Stimulated activated CD8-positive, alpha-beta memory T cell treated with anti-CD3 and anti-CD28 coated beads, Interleukin-15, amount 100 ng/mL, for 24 hours (primary cell): ENCODE results near the gene TEX261.
A peak's percentile ranks its signal among the peaks of the same experiment; 100 is the strongest.
"Not testable (repeated sequence)": the region's sequence is repeated elsewhere in the genome, so short reads cannot be mapped to it uniquely, and the experiment has no call there.

Experiments used
- DNase-seq: peaks from one replicate; pipeline ENCODE4 v3.0.0-alpha.2; 2020; ENCODE audit warnings: low read depth

The TEX261 gene

DNA sequence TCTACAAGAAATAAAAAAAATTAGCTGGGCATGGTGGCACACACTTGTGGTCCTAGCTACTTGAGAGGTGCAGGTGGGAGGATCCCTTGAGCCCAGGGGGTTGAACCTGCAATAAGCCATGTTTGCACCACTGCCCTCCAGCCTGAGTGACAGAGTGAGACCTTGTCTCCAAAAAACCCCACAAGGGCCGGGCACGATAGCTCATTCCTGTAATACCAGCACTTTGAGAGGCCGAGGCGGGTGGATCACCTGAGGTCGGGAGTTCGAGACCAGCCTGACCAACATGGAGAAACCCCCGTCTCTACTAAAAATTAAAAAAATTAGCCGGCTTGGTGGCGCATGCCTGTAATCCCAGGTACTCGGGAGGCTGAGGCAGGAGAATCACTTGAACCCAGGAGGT, 5.3 kb upstream of the TEX261 start:
- not testable (repeated sequence) for DNase-seq

DNA sequence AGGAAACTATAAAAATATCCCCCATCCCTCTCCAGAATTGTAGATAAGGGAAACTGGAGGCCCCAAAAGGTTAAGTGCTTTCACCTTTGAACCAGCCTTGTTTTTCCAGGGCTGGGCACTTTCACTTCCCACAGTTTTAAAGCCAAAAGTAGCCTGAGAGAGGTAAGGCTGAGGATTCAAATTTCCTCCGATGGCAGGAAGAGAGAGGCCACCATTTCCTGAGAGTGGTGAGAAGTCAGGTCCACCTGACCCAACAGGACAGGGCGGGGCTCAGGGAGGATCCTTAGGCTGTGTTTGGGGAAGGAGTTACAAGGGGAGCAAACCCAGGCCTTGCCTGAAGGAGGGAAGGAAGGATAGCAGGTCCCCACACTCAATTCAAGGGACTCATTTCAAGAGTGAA, 4.7 kb upstream of the TEX261 start:
- no peak for DNase-seq

DNA sequence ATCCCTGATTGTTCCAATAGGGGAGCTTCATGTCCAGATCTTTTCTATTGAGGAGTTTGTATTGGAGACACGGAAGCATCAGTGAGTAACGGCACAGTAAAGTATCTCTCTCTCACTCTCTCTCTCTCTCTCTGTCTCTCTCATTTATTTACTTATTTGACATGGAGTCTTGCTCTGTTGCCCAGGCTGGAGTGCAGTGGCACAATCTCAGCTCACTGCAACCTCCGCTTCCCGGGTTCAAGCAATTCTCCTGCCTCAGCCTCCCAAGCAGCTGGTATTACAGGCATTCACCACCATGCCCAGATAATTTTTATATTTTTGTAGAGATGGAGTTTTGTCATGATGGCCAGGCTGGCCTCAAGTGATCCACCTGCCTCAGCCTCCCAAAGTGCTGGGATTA, 4.2 kb upstream of the TEX261 start:
- not testable (repeated sequence) for DNase-seq

DNA sequence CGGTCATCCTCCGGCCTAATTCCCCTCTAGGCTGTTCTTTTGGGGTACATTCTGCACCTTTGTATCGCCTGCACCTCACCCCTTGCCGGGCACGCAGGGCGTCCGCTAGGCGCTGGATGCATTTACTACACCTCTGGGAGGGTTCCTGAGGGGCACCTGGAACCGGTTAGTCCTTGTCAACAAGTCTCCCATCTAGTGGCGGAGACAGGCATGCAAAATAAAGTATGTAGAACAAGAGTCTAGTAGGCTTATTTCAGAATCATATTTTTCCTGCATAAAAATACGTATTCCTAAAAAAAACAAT, 705 bp upstream of the TEX261 start:
- DNase-seq = no peak

DNA sequence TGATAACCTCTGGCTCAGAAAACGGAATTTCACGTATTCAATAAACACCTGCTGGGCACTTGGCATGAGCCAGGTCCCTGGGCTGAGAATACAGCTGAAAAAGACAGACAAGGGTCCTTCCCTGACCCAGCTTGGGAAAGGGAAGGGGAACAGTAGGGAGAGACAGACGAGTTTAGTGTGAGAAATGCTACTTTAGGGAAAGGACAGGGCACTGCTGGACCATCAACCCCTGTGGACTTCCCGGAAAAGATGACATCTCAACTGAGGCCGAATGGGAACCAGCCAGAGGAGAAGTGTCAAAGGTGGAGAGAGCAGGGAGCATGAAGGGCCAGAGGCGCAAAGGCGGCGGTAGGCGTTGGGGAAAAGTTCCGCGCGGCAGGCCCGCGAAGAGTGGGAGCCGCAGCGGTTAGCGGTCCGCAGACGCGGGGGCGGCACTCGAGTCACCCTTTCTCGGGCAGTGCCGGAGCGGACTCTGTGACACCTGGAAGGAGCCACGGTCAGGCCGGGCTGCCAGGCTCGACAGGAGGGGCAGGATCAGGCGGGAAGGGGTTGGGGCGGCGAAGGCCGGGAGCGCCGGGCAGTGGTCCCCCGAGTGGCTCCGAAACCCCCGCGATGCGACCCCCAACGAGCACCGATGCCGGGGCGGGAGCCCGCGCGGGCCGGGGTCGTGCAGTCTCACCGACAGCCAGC, 519 bp downstream of the TEX261 start:
- DNase-seq = no peak

DNA sequence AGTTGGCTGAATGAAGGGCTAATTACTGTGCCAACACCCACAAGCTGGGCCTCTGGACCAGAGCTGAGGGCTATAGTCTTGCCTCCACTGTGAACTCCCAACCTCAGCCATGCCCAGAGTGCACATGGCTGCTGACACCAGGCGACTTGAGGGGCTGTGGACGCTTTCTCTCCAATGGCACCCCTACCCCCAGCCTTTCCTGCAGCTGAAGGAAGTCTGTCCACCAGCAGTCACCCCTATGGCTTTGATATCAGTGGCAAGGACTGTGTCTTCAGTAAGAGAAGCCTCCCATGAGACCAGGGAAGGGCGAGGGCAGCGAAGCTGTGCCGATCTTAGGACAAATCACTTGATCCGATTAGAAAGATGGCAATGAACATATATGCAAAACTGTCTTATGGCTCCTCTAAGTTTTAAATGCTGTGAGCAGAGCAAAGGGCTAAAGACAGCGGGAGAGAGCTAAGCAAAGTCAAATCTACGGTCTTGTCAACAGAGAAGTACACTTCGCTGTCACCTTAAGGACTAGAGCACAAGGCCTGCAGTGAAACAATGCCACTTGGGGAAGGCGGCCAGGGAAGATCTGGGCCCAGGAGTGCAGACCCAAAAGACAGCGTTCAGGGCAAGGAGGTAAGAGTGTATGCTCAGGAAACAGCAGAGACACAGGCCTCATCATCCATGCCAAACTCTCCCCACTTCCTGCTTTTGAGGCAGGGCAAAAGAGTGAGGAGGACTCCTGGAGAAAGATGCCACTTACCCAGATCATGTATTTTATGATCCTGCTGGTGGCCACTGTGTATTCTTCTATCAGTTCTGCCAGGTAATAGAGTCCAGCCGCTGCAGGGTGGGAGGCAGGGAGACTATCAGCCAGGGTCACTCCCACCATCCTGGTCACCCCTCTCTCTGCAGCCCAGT, 1.5 kb downstream of the TEX261 start:
- DNase-seq = no peak

DNA sequence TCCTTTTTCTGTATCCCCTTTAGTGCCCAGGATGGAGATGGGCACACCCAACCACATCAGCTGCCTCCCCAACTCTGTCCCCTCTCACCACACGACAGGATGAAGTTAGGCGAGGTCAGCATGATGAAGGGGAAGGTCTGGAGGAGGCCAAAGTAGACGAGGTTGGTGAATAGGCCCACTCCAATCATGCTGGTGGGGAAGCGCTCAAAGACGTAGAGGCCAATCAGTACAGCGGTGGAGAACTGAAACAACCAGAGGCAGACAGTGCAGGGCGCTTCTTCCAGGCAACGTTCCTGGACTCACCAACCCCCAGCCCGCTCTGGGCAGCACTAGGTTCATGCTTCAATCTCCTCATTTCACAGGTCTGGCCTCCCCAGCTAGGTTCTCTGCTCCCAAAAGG, 2.9 kb downstream of the TEX261 start:
- DNase-seq = no peak

DNA sequence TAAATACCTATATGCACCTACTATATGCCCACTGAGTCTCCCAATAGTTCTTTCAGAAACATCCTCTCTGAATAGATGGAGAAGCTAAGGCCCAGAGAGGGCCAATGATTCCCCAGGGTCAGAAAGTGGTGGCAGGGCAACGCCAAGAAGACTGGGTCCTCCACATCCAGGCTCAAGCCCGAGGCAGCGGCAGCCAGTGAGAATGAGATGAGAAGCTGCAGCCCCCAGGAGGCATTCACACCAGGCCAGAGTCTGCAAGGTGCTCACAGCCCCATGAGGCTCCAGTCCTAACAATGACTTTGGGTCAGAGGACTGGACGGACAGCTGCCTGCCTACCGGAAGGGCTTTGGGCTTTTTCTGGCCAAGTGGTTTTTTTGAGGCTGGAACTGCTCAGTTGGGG, 3.5 kb downstream of the TEX261 start:
- DNase-seq = no peak

DNA sequence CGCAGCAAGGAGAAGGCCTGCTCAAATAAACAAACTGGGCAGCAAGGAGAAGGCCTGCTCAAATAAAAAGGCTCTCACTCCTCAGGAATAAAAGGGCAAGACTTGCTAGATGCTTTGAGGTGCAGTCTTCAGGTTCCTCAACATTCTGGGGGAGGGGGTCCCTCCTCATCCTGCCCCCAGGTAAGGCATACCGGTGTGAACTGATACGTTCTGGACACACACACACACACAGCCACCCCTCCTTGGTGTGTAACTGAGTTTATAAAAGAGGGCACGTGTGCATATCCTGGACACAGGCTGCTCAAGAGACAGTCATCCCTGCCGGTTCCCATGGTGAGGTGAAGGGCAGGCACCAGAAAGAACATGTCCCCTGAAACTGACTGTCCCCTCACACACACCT, 4.5 kb downstream of the TEX261 start:
- no peak for DNase-seq

DNA sequence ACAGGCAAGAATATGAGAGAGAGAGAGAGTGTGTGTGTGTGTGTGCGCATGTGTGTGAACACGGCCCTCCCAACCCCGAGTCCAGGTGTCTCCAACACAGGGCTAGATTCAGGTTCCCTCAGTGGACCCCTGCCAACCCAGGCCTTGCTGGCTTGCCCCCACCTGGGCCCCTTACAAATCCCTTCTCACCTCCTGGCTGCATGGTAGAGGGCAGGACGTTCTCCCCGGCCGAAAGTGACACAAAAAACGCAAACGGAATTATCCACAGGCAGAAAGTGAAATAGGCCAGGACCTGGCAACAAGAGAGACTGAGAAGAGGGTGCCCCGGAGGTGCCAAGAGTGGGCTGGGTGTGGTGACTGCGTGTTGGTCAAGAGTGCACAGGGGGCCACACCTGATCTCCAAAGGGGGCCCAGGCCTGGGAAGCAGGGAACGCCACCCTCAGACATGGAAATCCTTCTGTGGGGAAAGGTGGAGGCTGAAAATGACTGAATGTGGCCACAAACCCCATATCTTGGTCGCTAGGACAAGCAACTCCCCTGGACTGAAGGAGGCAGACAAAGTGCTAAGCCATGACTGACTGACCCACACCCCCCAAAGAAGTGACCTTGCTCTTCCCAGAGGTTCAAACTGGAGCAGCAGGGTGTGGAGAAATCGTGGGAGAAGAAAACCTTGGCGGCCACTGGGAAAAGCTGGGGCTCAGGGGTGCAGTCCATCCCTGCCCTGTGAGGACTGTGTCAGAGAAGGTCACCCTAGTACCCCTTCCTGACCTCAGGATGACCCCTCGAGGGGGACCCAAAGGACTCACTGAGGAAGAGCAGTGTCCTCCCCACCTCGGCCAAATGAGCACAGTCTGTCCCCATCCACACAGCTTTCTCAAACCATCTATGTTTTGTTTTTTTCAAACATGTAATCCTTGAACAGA, 5.7 kb downstream of the TEX261 start:
- no peak for DNase-seq

DNA sequence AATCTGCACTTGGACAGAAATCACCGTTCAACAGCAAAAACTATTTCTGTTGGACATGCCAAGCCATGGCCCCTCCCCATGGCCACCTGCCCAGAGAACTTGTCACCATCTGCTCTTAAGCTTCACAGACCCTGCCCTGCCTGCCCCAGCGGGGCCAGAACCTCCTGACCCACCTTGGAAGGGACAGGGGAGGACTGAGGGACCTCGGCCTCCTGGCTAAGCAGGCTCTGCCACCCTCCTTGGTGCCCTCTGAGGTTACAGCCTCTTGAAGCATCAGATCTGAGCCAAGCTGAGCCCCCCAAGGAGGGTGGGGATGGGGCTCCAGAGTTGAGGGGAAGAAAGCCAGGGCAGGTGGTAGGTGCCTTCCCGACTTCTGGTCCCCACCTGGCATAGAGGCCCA, 6.5 kb downstream of the TEX261 start:
- DNase-seq = no peak

DNA sequence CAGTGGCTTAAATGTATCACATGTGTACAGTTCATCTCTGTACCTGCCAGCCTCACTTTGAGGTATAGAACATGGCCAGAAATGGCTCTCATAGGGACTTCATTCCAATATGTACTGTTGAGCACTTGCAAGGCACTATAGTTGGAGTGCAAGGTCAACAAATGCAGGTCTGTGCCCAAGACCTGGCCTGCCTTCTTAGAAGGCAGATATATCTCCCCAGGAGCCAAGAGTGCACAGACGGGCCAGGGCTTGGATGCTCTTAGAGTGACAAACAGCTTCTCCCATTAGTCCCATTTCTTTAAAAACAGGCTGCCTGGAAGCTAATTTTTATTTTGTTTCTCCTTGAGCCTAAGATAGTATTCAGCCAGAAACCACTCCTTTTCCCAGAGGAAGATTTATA, 7.3 kb downstream of the TEX261 start:
- no peak for DNase-seq

DNA sequence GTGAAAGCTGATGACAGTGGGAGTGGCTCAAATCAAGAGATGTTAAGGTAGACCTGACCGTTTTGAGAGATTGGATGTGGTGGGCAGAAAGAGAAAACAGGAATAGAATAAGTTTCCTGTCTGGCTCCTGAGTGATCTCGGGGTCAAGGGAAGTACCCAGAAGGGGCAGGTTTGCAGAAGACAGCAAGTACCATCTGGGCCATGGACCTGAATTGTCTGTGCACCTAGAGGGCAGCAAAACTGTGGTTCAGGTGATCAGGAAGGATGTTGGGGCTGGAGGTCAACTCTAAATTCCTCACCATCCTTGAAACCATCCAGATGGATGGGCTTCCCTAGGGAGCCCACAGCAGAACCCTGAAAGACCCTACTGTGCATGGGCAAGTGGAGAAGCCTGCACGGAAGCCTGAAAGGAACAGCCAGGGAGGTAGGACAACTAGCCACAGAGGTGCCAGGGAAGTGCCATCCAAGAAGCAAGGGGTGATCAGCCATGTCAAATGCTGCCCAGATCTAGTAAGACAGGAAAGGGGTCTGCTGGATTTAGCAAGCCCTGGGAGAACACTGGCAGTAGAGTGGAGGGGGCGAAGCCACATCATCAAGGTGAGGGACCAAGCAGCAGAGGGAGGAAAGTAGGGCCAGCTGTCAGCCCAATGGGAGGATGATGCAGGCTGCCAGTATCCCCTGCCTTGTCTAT, 8.0 kb downstream of the TEX261 start:
- no peak for DNase-seq

DNA sequence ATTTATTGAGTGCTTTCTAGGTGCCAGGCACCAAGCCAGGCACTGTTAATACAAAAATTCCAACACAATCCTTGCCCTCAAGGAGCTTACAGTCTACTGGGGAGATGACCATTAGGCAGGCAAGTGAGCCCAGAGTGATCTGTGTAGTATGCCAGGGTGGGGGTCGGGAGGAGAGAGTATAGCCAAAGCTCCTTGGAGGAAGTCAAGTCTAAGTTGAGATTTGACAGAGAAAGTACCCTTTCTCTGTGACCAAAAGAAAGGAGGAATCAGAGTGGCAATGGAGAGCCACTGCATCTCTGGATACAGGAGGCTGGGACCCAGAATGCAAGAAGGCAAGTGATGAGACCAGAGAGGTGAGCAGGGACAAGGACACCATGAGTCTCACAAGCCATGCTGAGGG, 8.7 kb downstream of the TEX261 start:
- DNase-seq = no peak

DNA sequence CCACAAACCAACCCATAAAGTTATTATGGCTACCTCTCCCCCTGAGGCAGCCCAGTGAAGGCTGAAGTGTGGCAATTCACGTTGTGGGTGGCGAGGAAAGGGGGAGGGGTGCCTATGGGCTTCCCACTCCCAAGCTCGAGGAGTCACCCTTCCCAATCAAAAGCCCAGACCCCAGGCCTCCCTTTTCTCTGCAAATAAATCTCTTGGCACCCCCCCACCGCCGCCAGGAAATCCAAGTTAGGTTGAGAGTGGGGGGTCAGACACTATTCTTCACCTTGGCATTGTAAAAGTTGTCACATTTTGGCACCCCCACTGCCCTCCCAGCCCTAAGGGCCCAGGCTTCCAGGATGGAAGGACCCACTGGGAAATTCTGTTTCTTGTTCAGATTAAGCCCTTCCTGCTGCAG, 9.4 kb downstream of the TEX261 start:
- no peak for DNase-seq

DNA sequence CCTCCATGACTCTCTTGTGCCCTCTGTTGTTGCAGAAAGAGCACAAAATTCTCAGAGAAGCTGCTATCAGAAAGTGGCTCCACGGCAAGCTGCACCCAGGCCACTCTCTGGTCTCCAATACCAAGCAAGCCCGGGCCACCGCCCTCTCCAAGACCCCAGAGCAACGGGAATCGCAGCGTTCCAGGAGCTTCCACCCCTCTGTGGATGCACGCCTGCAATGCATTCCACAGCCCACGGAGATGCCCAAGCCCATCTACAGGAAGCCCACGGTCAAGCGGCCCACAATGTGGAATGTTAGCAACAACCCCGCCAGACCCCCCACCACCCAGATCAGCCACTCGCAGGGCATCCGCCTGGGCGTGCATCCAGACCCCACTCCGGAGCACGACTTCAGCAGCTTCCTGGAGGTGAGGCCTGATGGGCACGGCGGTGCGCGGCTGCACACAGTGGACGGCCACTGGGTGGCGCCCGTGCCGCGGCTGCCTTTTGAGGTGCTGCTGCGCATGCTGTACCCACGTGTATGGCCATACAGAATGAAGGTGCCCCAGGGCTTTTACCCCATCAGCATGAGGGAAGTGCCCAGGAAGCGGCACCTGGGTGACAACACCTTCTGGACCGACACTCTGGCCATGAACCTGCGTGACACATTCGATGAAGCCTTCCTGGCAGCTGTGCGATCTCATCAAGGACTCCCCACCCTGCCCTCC, 9.9 kb downstream of the TEX261 start:
- peak; percentile 65 for DNase-seq

DNA sequence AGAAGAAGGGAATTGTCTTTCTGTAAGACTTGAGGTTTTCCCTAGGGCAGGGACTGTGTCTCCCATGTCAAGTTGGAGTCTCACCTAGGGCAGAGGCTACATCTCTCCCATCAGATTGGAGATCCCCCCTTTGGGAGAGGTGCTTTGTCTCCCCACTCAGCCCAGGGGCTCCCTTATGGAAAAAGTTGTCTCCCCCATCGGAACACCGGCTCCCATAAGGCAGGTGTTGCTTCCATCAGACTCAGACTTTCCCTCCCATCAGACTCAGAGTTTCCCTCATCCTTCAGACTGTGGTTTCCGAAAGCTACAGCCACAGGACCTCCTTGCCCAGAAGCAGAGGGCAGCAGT, 10.5 kb downstream of the TEX261 start:
- DNase-seq = no peak

DNA sequence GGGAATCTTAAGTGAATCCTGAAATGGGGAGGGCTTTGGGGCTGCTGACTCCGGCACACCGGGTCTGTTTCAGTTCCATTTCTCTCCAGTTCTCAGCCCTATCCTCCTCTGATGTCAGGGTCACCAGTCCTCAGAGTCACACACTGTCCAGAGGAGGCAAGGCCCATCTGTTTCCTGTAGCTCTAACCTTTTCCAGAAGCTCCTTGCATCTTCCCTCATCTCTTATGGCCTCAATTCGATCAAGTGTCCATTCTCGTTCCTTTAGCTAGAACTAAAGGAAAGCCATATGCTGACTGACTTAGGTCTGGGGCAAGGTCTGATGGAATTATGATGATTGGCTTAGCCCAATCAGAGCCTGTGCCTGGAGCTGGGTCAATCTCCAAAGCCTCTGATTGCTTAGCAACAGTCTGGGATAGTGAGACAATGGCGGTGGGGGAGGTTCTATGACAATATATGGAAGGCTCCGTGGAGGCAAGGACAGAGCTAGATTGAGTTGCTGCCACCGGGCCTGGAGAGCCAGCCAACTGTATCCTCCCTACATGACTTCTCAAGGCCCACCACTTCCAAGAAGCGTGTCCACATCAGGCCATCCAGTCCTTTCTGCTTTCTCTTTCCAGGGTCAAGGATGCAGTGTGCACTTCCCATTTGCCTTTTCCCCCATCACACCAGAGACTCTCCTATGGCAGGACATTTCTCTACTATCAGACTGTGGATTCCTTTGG, 11.0 kb downstream of the TEX261 start:
- no peak for DNase-seq

DNA sequence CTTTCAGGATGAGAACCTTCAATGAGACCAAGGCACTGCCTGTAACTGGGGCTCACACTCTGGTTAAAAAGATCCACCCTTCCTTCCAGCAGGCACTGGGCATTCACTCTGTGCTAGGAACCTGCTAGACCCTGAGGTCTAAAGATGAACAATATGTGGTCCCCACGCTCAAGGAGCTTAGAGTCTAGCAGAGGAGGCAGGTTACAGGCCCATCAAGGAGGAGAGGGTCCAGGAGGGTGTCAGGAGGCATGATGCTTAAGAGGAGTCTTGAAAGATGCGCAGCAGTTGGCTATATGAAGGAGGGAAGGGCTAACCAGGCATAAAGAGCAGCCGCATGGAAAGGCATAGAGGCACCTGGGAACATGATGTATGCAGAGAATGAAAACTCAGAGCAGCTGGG, 11.7 kb downstream of the TEX261 start:
- no peak for DNase-seq

DNA sequence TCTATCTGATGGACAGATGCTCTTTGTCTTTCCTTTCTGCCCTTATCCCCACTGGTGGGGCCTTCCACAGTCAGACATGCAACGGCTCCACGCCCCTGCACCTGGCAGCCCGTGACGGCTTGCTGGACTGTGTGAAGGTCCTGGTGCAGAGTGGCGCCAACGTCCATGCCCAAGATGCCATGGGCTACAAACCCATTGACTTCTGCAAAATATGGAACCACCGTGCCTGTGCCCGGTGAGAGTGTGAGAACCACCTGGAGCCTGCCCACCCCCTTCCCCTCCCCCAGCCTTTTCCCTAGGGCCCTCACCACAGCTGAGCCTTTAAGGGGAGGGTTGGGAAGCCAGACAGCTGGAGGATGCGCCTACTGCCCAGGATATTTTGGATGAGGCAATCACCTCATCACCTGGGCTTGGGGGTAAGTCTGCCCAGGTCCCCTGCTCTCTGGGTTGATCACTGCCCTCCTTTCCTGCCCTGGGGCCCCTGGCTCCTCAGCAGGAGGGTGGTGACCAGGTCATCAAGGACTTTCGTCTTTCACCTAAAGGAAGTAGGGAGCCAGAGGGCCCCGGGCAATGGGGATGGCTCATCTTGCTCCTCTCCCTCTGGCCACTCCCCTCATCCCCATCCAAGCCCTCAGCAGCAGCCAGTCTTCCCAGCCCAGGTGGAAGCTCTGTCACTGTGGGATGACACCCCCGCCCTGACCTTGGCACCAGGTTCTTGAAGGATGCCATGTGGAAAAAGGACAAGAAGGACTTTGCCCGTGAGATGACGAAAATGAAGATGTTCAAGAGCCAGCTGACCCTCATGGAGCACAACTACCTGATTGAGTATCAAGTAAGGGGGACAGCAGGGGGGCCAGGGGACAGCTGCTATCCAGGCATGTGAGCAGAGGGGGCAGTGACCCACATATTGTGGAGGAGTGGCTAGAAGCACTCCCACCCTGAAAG, 12.5 kb downstream of the TEX261 start:
- DNase-seq = no peak
